HepG2 (cell line): ENCODE measurements around the gene GTF2H4. TPM values are rescaled to one million over a fixed set of nuclear protein-coding genes. Genes with fewer than 3 reads are reported as not detected.

Source experiments
- BRCA1 ChIP-seq: sonication (generic); formaldehyde crosslinking; IDR thresholded peaks from 2 replicates; pipeline ENCODE4 v1.4.0; 2020; ENCODE audit warnings: missing genetic modification reagents
- FOSL2 ChIP-seq: sonication (generic); formaldehyde crosslinking; IDR thresholded peaks from 2 replicates; pipeline ENCODE4 v1.4.0; 2020; ENCODE audit warnings: missing genetic modification reagents
- FOXM1 ChIP-seq: sonication (generic); formaldehyde crosslinking; IDR thresholded peaks from 2 replicates; pipeline ENCODE4 v1.5.0; 2020; ENCODE audit warnings: missing genetic modification reagents
- FOXP4 ChIP-seq: sonication (generic); formaldehyde crosslinking; IDR thresholded peaks from 2 replicates; pipeline ENCODE4 v1.4.0; 2020; ENCODE audit warnings: missing genetic modification reagents
- HMG20B ChIP-seq: conservative IDR thresholded peaks from 2 replicates; pipeline ENCODE4 v1.6.1; 2016; ENCODE audit warnings: missing genetic modification reagents, missing compliant biosample characterization
- HMGXB4 ChIP-seq, 2 experiments: sonication (generic) in 1 of 2; formaldehyde crosslinking in 1 of 2; IDR thresholded peaks; 2 replicates each; pipeline versions ENCODE4 v1.4.0 to v1.6.1; 2018 to 2020; ENCODE audit warnings: missing genetic modification reagents in 2 of 2, borderline replicate concordance in 1 of 2, low read depth in 1 of 2, mild to moderate bottlenecking in 1 of 2, missing biosample characterization in 1 of 2
- JDP2 ChIP-seq: sonication (generic); formaldehyde crosslinking; IDR thresholded peaks from 2 replicates; pipeline ENCODE4 v1.8.1; 2022; ENCODE audit warnings: missing genetic modification reagents, borderline replicate concordance
- MTF2 ChIP-seq: sonication (generic); formaldehyde crosslinking; IDR thresholded peaks from 2 replicates; pipeline ENCODE4 v1.5.0; 2020; ENCODE audit warnings: missing genetic modification reagents, borderline replicate concordance
- PTBP1 ChIP-seq: fragments of 200-400 bp; formaldehyde crosslinking; IDR thresholded peaks from 2 replicates; pipeline ENCODE4 v1.6.1; 2018; ENCODE audit warnings: low read length, low read depth; ENCODE audit not compliant: poor library complexity, severe bottlenecking
- SKI ChIP-seq: fragments of 450-650 bp; IDR thresholded peaks from one replicate; pipeline ENCODE4 v1.6.1; 2018; ENCODE audit warnings: mild to moderate bottlenecking; ENCODE audit not compliant: partially characterized antibody
- SNAPC5 ChIP-seq: sonication (generic); formaldehyde crosslinking; IDR thresholded peaks from 2 replicates; pipeline ENCODE4 v1.8.1; 2023; ENCODE audit warnings: mild to moderate bottlenecking, missing genetic modification reagents, borderline replicate concordance
- SSRP1 ChIP-seq: IDR thresholded peaks from 2 replicates; pipeline ENCODE4 v1.6.1; 2016; ENCODE audit warnings: control low read depth
- TBX3 ChIP-seq: fragments of 450-650 bp; IDR thresholded peaks from 2 replicates; pipeline ENCODE4 v1.6.1; 2017; ENCODE audit warnings: antibody characterized with exemption, mild to moderate bottlenecking, inconsistent platforms, borderline replicate concordance
- TRIM24 ChIP-seq: sonication (generic); formaldehyde crosslinking; IDR thresholded peaks from 2 replicates; pipeline ENCODE4 v1.8.0; 2022; ENCODE audit warnings: mild to moderate bottlenecking, missing genetic modification reagents
- ZBTB8A ChIP-seq: sonication (generic); formaldehyde crosslinking; IDR thresholded peaks from 2 replicates; pipeline ENCODE4 v1.4.0; 2020; ENCODE audit warnings: mild to moderate bottlenecking, low read depth, missing genetic modification reagents, borderline replicate concordance
- ZNF20 ChIP-seq: sonication (generic); formaldehyde crosslinking; IDR thresholded peaks from 2 replicates; pipeline ENCODE4 v1.4.0; 2020; ENCODE audit warnings: mild to moderate bottlenecking, moderate library complexity, missing genetic modification reagents
- ZNF674 ChIP-seq: sonication (generic); formaldehyde crosslinking; IDR thresholded peaks from 2 replicates; pipeline ENCODE4 v1.5.0; 2020; ENCODE audit warnings: low read depth, mild to moderate bottlenecking, missing genetic modification reagents
- ZNF891 ChIP-seq: sonication (generic); formaldehyde crosslinking; IDR thresholded peaks from 2 replicates; pipeline ENCODE4 v1.5.0; 2020; ENCODE audit warnings: mild to moderate bottlenecking, missing genetic modification reagents
- polyA plus RNA-seq, 8 experiments: library from polyadenylated mRNA; depleted of rRNA in 3 of 8; stranded (reverse) in 7 of 8; unstranded in 1 of 8; fragments of >200 nt; fragmentation: Illumina TruSeq in 4 of 8; extraction: Trizol in 4 of 8; gene quantifications; 2 replicates each; pipeline versions ENCODE4 v1.2.1 to v1.2.3, GENCODE V29; 2011 to 2016; ENCODE audit warnings: low read depth in 4 of 8, missing spikeins in 1 of 8, mixed read lengths in 1 of 8; ENCODE audit not compliant: insufficient read depth in 1 of 8
- total RNA-seq, 5 experiments: library from RNA; depleted of rRNA; stranded (reverse); fragments of >200 nt; fragmentation: Illumina TruSeq; extraction: Trizol; gene quantifications; 2 replicates each; pipeline ENCODE4 v1.2.3, GENCODE V29; 2016; ENCODE audit warnings: low read depth in 1 of 5
- TF ChIP-seq, protein P1 (sequence below): sonication (generic); formaldehyde crosslinking; IDR thresholded peaks from 2 replicates; pipeline ENCODE4 v1.9.0; 2021; ENCODE audit warnings: missing genetic modification reagents, borderline replicate concordance

GTF2H4 gene
- total and polyA plus RNA-seq, 2 of the 13 experiments (the other 11 are each of a cell fraction or from before 2014, with no cell fraction given), result 15.9 to 49.3 TPM

DNA sequence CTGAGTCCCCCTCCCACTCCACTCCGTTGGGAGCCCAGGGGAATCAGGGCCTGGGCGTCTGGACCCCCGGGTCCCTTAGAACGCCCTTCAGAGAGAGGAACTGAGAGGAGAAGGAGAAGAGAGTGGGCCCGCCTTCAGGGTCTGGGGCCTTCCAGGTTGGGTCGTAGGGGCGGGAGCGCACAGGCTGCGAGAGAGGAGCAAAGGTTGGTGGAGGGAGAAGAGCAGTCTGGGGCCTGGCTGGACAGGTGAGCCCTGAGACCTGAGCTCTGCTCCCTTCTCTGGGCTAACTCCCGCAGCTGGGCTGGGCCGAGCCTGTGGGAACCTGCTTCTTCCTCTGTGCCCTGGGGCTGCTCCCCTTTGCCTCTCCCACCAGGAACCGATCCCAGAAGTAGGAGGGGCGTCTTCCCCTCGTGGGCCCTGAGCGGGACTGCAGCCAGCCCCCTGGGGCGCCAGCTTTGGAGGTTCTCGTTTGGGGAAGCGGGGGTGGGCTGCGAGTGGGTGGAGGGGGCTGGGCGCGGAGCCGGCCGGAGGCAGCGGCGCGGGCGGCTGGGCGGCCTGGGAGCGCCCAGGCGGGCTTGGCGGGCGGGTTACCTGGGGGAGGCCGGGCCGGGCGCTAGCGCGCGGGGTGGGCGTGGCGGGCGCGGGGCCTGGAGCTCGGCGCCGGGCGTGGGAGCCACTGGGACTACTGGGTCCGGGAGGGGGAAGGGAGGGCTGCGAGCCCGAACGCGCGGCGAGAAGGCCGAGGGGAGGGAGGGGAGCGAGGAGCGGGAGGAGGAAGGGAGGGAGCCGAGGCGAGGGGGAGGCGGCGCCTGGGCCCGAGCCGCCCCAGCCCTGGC is 24.1 kb upstream of the GTF2H4 start, which contains the start of gene DDR1 (continued):
- TF ChIP-seq, protein P1, sequence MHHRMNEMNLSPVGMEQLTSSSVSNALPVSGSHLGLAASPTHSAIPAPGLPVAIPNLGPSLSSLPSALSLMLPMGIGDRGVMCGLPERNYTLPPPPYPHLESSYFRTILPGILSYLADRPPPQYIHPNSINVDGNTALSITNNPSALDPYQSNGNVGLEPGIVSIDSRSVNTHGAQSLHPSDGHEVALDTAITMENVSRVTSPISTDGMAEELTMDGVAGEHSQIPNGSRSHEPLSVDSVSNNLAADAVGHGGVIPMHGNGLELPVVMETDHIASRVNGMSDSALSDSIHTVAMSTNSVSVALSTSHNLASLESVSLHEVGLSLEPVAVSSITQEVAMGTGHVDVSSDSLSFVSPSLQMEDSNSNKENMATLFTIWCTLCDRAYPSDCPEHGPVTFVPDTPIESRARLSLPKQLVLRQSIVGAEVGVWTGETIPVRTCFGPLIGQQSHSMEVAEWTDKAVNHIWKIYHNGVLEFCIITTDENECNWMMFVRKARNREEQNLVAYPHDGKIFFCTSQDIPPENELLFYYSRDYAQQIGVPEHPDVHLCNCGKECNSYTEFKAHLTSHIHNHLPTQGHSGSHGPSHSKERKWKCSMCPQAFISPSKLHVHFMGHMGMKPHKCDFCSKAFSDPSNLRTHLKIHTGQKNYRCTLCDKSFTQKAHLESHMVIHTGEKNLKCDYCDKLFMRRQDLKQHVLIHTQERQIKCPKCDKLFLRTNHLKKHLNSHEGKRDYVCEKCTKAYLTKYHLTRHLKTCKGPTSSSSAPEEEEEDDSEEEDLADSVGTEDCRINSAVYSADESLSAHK (CRISPR knock-in tag), result no peak
- TF ChIP-seq BRCA1 (CRISPR knock-in tag) (no peak), ZBTB8A (CRISPR knock-in tag) (peak; percentile 45; the same call in 1 of the 2 replicates), ZNF20 (CRISPR knock-in tag) (no peak), MTF2 (CRISPR knock-in tag) (no peak), SKI (no peak), FOSL2 (CRISPR knock-in tag) (no peak), FOXM1 (no peak), TRIM24 (CRISPR knock-in tag) (no peak), HMGXB4 (CRISPR knock-in tag; IDR thresholded peaks at IDR 0.05; ENCODE audit: borderline replicate concordance in 1 of 2, low read depth in 1 of 2) (peak; percentile 56 to 61; a peak in 3 of 4 replicates), SNAPC5 (0 out of 2 replicates have a peak, but pooled peaks have one; percentile 12), HMG20B (no peak), SSRP1 (no peak), PTBP1 (no peak), ZNF891 (no peak), FOXP4 (CRISPR knock-in tag) (no peak), JDP2 (CRISPR knock-in tag) (no peak), TBX3 (no peak), ZNF674 (no peak)
